SU-DHL-6 (cell line): ENCODE measurements around the gene PILRA.

Experiments
- EZH2phosphoT487 ChIP-seq: fragments of 200-600 bp; sonication (generic), shearing (Covaris generic); conservative IDR thresholded peaks from 2 replicates; pipeline ENCODE4 v1.6.1; 2018; ENCODE audit warnings: mild to moderate bottlenecking, antibody characterized with exemption, low read length, moderate library complexity, mixed read lengths
- TF ChIP-seq, protein P1 (sequence below): fragments of 200-600 bp; sonication (generic); IDR thresholded peaks from one replicate; pipeline ENCODE4 v1.5.1; 2017; ENCODE audit warnings: antibody characterized with exemption, mild to moderate bottlenecking, low read length, moderate library complexity; ENCODE audit not compliant: insufficient read depth, poor library complexity, severe bottlenecking

DNA sequence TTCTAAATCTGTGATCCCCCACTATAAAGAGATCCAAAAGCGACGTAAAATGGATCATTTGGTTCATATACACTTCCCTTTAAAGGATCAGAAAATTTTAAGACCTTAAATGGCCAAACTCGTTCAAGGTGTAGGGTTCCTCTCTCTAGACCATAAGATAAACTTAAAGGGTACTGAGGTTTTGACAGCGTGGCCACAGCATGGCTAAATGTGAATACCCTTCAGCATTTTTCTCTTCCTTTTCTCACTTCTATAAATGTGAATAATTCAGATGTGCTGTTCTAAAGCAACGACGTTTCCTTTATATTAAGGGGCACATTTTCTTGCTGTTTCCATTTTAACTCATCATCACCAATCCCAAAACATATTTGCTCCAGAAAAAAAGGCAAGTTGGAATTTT, 50.0 kb downstream of the PILRA start:
- TF ChIP-seq, protein P1, sequence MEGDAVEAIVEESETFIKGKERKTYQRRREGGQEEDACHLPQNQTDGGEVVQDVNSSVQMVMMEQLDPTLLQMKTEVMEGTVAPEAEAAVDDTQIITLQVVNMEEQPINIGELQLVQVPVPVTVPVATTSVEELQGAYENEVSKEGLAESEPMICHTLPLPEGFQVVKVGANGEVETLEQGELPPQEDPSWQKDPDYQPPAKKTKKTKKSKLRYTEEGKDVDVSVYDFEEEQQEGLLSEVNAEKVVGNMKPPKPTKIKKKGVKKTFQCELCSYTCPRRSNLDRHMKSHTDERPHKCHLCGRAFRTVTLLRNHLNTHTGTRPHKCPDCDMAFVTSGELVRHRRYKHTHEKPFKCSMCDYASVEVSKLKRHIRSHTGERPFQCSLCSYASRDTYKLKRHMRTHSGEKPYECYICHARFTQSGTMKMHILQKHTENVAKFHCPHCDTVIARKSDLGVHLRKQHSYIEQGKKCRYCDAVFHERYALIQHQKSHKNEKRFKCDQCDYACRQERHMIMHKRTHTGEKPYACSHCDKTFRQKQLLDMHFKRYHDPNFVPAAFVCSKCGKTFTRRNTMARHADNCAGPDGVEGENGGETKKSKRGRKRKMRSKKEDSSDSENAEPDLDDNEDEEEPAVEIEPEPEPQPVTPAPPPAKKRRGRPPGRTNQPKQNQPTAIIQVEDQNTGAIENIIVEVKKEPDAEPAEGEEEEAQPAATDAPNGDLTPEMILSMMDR = no peak
- TF ChIP-seq EZH2phosphoT487 = no peak
